CD14-positive monocyte (primary cell): ENCODE data around the gene FEZ2. TPM values are rescaled to one million over a fixed set of nuclear protein-coding genes. Genes with fewer than 3 reads are reported as not detected.

Source experiments
- DNase-seq, 3 donors: peaks; one replicate each; pipeline ENCODE4 v3.0.0-alpha.2; 2011 to 2022
- H2AFZ ChIP-seq: 2 replicates; pipeline ENCODE4 v1.6.0; 2012; ENCODE audit warnings: mild to moderate bottlenecking, low read depth, low read length, inconsistent platforms; ENCODE audit not compliant: insufficient read depth, poor library complexity, severe bottlenecking
- H3K27ac ChIP-seq, 2 donors: 1 replicate in 1 of 2; 2 replicates in 1 of 2; pipeline ENCODE4 v1.5.1; 2012 to 2013; ENCODE audit warnings: low read length in 2 of 2, control low read depth in 1 of 2, inconsistent platforms in 1 of 2, low read depth in 1 of 2, mild to moderate bottlenecking in 1 of 2
- H3K27me3 ChIP-seq, 2 donors: one replicate each; pipeline versions ENCODE4 v1.6.0 to v1.6.1; 2011 to 2013; ENCODE audit warnings: low read length in 2 of 2; ENCODE audit not compliant: control insufficient read depth in 2 of 2, insufficient read depth in 2 of 2
- H3K36me3 ChIP-seq, 2 donors: replicated peaks in 1 of 2; 1 replicate in 1 of 2; 2 replicates in 1 of 2; pipeline versions ENCODE4 v1.5.1 to v1.6.1; 2012 to 2013; ENCODE audit warnings: low read length in 2 of 2, control low read depth in 1 of 2, inconsistent platforms in 1 of 2, mild to moderate bottlenecking in 1 of 2; ENCODE audit not compliant: insufficient read depth in 2 of 2, control insufficient read depth in 1 of 2
- H3K4me1 ChIP-seq, 2 donors: 1 replicate in 1 of 2; 2 replicates in 1 of 2; pipeline versions ENCODE4 v1.5.1 to v1.6.1; 2012 to 2013; ENCODE audit warnings: low read length in 2 of 2, control low read depth in 1 of 2, inconsistent platforms in 1 of 2, mild to moderate bottlenecking in 1 of 2, moderate library complexity in 1 of 2; ENCODE audit not compliant: insufficient read depth in 2 of 2, control insufficient read depth in 1 of 2
- H3K4me2 ChIP-seq: replicated peaks from 2 replicates; pipeline ENCODE3; 2012; ENCODE audit warnings: low read length, moderate library complexity, mild to moderate bottlenecking; ENCODE audit not compliant: poor library complexity, severe bottlenecking; ENCODE audit errors: extremely low read depth
- H3K4me3 ChIP-seq, 3 experiments: fragments of 200-600 bp in 1 of 3; sonication (generic) in 1 of 3; replicated peaks in 1 of 3; 1 replicate in 2 of 3; 2 replicates in 1 of 3; pipeline ENCODE4 v1.5.1; 2011 to 2013; ENCODE audit warnings: low read length in 3 of 3, mild to moderate bottlenecking in 3 of 3, control low read depth in 2 of 3, low read depth in 2 of 3, inconsistent platforms in 1 of 3, moderate library complexity in 1 of 3
- H3K79me2 ChIP-seq: 2 replicates; pipeline ENCODE4 v1.6.0; 2012; ENCODE audit warnings: mild to moderate bottlenecking, control low read depth, inconsistent platforms, low read length, moderate library complexity; ENCODE audit not compliant: insufficient read depth
- H3K9ac ChIP-seq: 2 replicates; pipeline ENCODE4 v1.6.0; 2017; ENCODE audit warnings: low read length, mild to moderate bottlenecking; ENCODE audit not compliant: insufficient read depth, poor library complexity, severe bottlenecking
- H3K9me3 ChIP-seq, 2 donors: replicated peaks in 1 of 2; 1 replicate in 1 of 2; 2 replicates in 1 of 2; pipeline versions ENCODE4 v1.5.1 to v1.6.1; 2012 to 2013; ENCODE audit warnings: low read length in 2 of 2, control low read depth in 1 of 2; ENCODE audit not compliant: control insufficient read depth in 1 of 2, insufficient read depth in 1 of 2
- H4K20me1 ChIP-seq: 2 replicates; pipeline ENCODE4 v1.6.0; 2012; ENCODE audit warnings: mild to moderate bottlenecking, low read length, control low read depth, moderate library complexity; ENCODE audit not compliant: insufficient read depth
- H3K27ac Mint-ChIP-seq, 7 donors: one replicate each; pipeline ENCODE4 v1.8.0; 2020; ENCODE audit warnings: mild to moderate bottlenecking in 7 of 7, mixed read lengths in 7 of 7, moderate library complexity in 6 of 7, inconsistent platforms in 2 of 7
- H3K27me3 Mint-ChIP-seq, 3 donors: one replicate each; pipeline ENCODE4 v1.8.0; 2021 to 2022; ENCODE audit warnings: low read depth in 3 of 3, mild to moderate bottlenecking in 3 of 3, mixed read lengths in 3 of 3, moderate library complexity in 3 of 3, inconsistent platforms in 1 of 3
- H3K36me3 Mint-ChIP-seq, 2 donors: one replicate each; pipeline ENCODE4 v1.8.0; 2020; ENCODE audit warnings: mixed read lengths in 2 of 2, inconsistent platforms in 1 of 2, mild to moderate bottlenecking in 1 of 2
- H3K4me1 Mint-ChIP-seq: one replicate; pipeline ENCODE4 v1.8.0; 2020; ENCODE audit warnings: mild to moderate bottlenecking, mixed read lengths
- H3K4me3 Mint-ChIP-seq, 2 donors: one replicate each; pipeline ENCODE4 v1.8.0; 2020; ENCODE audit warnings: mild to moderate bottlenecking in 2 of 2, mixed read lengths in 2 of 2, moderate library complexity in 1 of 2
- H3K9me3 Mint-ChIP-seq, 7 donors: one replicate each; pipeline ENCODE4 v1.8.0; 2020 to 2022; ENCODE audit warnings: mixed read lengths in 7 of 7, mild to moderate bottlenecking in 6 of 7, moderate library complexity in 6 of 7, inconsistent platforms in 2 of 7
- CTCF ChIP-seq: fragments of 200-600 bp; IDR thresholded peaks from one replicate; pipeline ENCODE4 v1.8.0; 2022; ENCODE audit warnings: antibody characterized with exemption, mild to moderate bottlenecking
- WGBS: methylation state at CpG from one replicate; pipeline ENCODE4 v1.1.5; 2013; ENCODE audit warnings: missing lambda C conversion rate; ENCODE audit not compliant: insufficient coverage; 5-methylcytosine and 5-hydroxymethylcytosine counted together
- intact Hi-C, 2 donors: fragments of 100-400 bp; cut with micrococcal nuclease; formaldehyde crosslinking; loops; one replicate each; pipeline versions ENCODE4 v1.15.0 to v1.15.1; 2023
- polyA plus RNA-seq, 3 donors: library from polyadenylated mRNA; depleted of rRNA in 1 of 3; unstranded in 2 of 3; stranded (reverse) in 1 of 3; fragments of 300-500 nt in 2 of 3; fragments of >200 nt in 1 of 3; fragmentation: Illumina TruSeq in 2 of 3; gene quantifications; 1 replicate in 2 of 3; 2 replicates in 1 of 3; pipeline ENCODE4 v1.2.3, GENCODE V29; 2012 to 2021

FEZ2 gene
- polyA plus RNA-seq, 3 donors: 6.9 to 15.6 (median 8.7) TPM

GRCh38 chr2:36549165-36549574 lies 48.8 kb downstream of the FEZ2 start:
- no peak for DNase-seq
- Histone ChIP-seq H3K36me3 (peaks cover 35 to 86% of the 10 kb centered on the region in 2 donors), H3K79me2 (no peaks in the 10 kb centered on the region), H4K20me1 (no peaks in the 10 kb centered on the region), H3K4me3 (no peak overlapping the region), H3K9ac (no peak overlapping the region), H3K4me2 (no peak overlapping the region), H3K9me3 (no peaks in the 10 kb centered on the region), H3K27me3 (no peaks in the 10 kb centered on the region), H2AFZ (no peak overlapping the region), H3K4me1 (peaks cover 14% of the 10 kb centered on the region in 2 donors), H3K27ac (no peak overlapping the region)
- 30% methylated on average over 4 of the region's 7 CpGs for WGBS
- Mint-ChIP-seq H3K4me1 (peaks cover 14% of the 10 kb centered on the region), H3K9me3 (no peaks in the 10 kb centered on the region), H3K36me3 (peaks cover 67% of the 10 kb centered on the region in 2 donors), H3K4me3 (no peak overlapping the region), H3K27ac (peak overlapping the region in 2 of 7 donors; percentile 3 to 47), H3K27me3 (no peaks in the 10 kb centered on the region)
- TF ChIP-seq CTCF: no peak
- intact Hi-C loops: no loop called here

DNA sequence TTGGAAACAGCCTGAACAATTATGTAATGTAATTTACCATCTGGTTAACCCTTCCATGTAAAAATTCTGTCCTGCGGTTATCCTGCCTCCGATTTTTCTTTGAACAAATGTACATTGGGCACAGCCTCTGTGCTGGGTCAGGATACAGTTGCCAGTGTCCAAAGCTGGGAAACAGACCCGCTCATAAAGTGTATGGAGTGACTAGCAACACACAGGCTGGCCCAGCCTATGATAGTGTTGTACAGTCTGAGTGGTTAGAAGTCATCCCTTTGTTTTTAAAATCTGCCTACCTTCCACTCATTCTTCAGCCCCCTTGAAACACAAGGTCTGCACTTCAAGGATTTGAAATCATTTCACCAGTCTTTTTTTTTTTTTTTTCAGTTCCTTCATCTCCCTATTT lies 50.1 kb downstream of the FEZ2 start:
- H2AFZ ChIP-seq: no peak overlapping the region
- H3K4me2 ChIP-seq: no peak overlapping the region
- WGBS: no CpG with 5 or more reads among the region's 3 CpGs
- Mint-ChIP-seq H3K27ac (no peak overlapping the region), H3K4me3 (no peak overlapping the region), H3K36me3 (peaks cover 70 to 72% of the 10 kb centered on the region in 2 donors), H3K27me3 (no peaks in the 10 kb centered on the region), H3K4me1 (peaks cover 2% of the 10 kb centered on the region), H3K9me3 (no peaks in the 10 kb centered on the region)
- intact Hi-C loops: no loop called here
- DNase-seq: no peak
- peaks cover 1% of the 10 kb centered on the region in 2 donors for H3K4me1 ChIP-seq
- H3K36me3 ChIP-seq: peaks cover 35 to 93% of the 10 kb centered on the region in 2 donors
- H3K27ac ChIP-seq: no peak overlapping the region
- no peaks in the 10 kb centered on the region for H3K27me3 ChIP-seq
- H4K20me1 ChIP-seq: no peaks in the 10 kb centered on the region
- no peak for TF ChIP-seq CTCF
- H3K79me2 ChIP-seq: no peaks in the 10 kb centered on the region
- no peak overlapping the region for H3K9ac ChIP-seq
- H3K4me3 ChIP-seq: no peak overlapping the region
- no peaks in the 10 kb centered on the region for H3K9me3 ChIP-seq
